IPS-NIHi7 (cell line): ENCODE data around the gene P2RY14.

Experiments used
- DNase-seq: peaks from one replicate; pipeline ENCODE4 v3.0.0; 2012; ENCODE audit warnings: mixed read lengths; ENCODE audit errors: extremely low spot score

Gene P2RY14

DNA sequence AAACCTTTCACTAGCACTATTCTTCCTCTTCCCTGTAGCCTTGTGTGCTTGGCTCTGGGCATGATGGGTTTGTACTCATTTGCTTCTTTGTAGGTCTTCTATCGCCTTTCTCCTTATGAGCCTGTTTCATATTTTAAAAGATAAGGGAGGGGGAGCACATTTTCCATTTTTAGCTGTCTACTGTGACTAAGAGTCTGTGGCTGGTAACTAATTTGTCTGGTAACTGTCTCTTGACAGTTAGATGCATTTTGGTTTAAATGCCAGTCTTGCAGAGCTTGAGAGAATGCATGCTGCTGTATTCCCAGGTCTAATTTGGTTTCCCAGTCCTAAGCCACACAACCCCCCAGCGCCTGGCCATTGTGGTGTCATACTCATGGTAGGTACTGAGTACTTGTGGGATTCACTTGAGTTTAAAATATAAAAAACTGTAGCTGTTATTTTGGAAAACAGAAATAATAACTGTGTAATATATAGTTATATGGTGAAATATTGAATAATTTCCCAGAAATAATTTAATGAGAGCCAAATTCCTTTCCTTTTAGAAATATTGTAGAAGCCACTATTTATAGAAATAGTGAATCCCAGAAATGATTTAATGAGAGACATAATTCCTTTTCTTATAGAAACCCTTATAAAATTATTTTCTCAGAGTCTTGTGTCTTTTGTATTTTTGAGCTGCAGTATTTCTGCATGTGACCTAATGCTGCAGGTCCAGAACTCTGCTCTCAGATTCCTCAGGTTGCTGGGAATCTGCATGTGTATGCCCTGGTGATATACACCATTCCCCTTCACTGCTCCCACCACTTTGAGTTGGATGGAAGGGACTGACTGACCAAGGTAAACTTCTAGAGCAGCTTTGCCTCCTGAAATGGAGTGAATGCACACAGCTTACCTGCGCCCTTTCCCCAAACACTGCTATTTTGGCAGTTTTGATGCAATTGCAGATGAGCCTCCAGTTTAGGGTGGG, 61.4 kb downstream of the P2RY14 start:
- no peak for DNase-seq

- DNase-seq, result no peak
Measured at GRCh38 chr3:151214459-151214858, 63.9 kb downstream of the P2RY14 start.

GRCh38 chr3:151213881-151214280, 64.5 kb downstream of the P2RY14 start:
- DNase-seq, result no peak

- no peak for DNase-seq
Measured at GRCh38 chr3:151213151-151213550, 65.2 kb downstream of the P2RY14 start.

DNA sequence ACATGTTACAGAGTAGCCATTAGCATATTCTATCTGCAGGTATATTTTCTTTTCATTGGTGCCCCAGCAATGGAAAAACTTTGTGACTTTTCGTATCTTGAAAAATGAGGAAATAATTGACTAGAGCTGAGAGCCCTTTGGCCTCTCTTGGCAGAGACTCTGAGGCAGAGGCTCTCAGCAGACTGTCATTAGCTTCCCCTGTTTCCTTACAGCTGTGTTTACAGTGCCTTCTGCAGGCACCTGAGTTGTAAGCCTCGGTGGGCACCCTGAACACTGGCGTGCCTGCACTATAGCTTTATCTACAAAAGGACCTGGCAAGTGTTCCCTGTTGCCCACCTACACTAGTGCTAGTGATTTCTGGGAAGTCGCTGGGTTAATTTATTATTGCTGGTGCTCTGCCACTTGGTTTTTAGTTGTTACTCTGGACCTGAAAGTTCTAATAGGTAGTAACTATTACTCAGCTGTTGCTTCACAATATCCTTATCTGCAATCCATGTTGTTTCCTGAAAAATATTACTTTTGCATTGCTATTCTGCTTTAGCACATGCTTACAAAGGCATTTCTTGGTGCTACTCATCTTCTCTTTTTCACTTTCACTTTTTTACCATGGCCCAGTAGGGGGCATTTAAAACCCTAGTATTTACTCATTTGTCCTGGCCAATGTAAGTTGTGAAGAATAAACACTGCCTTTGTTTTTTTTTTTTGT, 67.5 kb downstream of the P2RY14 start:
- DNase-seq, result no peak

DNA sequence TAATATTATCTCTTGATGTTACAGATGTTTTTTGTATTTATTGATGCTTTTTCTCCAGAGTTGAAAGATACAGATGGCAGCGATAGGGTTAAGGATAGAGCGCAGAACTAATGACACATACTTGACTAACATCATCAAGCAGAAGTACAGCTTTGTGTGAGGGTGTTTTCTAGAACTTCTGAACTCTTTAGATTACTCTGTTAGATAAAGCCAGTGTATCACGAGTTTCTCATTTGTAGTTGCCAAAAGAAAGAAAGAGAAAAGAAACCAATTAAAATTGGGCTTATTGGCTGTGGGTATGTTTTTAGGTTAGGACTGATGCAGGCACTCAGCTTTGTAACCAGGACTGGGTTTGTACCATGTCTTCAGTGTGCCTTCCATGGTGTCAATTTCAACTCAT, 68.7 kb downstream of the P2RY14 start:
- DNase-seq, result no peak

- no peak for DNase-seq
Measured at GRCh38 chr3:151206201-151206600, 72.1 kb downstream of the P2RY14 start.

DNA sequence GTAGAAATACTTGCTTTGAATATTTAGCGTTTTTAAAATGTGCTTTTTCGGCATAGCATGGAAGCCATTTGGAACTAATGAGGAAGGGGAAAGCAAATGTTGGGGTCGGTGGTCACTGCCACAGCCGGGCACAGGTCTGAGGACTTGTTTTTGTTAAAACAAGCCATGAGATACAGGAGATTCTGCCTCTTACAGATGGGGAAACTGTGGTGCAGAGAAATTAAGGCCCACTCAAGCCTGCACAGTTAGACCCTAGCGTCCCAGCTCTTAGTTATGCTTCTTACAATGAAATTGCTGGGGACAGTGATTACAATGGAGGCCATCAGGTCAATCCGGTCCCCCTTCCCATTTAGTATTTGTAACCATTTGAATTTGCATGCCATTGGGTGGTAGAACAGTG, 72.9 kb downstream of the P2RY14 start:
- no peak for DNase-seq

DNA sequence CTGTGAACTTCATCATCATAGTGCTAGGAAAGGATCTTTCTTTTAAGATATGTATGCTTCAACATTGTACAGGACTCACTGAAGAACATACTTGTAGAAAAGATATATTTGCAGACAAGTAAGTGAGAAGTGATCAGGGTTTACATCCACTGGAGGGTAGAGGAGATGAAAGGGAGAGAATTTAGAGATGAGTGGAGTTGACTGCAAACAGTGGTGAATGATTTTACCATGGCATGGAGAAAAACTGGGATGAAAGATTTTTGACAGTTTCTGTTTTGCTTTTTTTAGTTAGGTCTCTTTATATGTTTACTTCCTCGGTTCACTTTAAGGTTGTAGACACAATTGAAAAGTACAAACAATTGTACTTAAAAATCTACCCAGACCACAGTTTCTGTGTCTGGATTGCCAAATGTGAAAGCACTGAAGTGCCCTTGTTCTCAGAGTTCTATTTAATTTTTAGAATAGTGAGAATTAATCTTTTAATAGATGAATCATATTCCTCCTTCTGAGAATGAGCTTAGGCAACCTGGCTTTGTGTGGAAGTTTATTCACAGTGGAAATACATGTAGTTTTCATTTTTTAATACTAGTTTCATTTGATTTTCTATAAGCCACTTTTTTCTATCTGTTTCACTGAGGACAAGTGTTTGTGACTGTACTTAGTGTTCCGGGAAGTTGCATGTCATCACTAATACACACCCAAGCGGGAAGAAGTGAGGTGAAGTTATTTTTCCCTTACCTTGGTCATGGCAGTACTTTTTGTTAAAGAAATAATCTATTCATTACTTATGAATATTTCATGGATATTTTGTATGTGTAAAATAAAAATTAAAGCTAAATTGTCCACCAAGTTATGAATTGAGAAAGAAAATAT, 73.6 kb downstream of the P2RY14 start:
- DNase-seq, result no peak

- no peak for DNase-seq
Measured at GRCh38 chr3:151203051-151203420, 75.3 kb downstream of the P2RY14 start, which contains the start of gene GPR171. Gene GPR171, minus strand, starts transcription at chr3:151203216. Its CDS starts 3,830 bp downstream, at chr3:151199386.

GRCh38 chr3:151201051-151201730, 77.2 kb downstream of the P2RY14 start:
- DNase-seq, result no peak

DNA sequence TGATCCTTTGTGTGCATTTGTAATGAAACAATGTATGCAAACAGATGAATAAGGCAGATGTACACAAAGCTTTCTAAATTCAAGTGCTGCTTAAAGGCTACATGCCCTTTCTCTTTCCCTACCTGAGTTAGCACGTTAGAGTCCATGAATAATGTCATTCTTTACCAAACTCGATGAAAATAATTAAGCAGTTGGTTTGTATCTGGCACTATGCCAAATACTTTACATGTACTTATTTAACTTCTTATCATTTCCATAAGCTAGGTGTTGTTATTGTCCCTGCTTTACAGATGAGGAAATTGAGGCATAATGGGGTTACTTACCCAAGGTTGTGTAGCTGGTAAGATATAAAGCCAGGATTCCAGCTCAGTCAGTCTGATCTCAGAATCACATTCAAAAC, 77.8 kb downstream of the P2RY14 start:
- no peak for DNase-seq

GRCh38 chr3:151199554-151200438, 78.5 kb downstream of the P2RY14 start:
- no peak for DNase-seq

- no peak for DNase-seq
Measured at GRCh38 chr3:151198849-151199248, 79.5 kb downstream of the P2RY14 start.

GRCh38 chr3:151197981-151198767, 80.2 kb downstream of the P2RY14 start:
- DNase-seq, result no peak

DNA sequence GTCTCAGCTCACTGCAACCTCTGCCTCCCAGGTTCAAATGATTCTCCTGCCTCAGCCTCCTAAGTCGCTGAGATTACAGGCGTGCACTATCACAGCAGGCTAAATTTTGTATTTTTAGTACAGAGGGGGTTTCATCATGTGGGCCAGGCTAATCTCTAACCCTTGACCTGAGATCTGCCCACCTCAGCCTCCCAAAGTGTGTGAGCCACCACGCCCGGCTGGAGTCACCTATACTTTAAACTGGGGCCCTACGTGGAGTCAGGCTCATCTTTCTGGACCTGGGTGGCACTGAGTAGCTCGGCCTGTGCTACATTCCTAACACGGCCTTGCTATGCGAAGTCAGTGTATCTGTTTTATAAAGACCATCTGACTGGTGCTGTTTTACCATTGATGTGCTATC, 81.1 kb downstream of the P2RY14 start:
- DNase-seq, result no peak

DNA sequence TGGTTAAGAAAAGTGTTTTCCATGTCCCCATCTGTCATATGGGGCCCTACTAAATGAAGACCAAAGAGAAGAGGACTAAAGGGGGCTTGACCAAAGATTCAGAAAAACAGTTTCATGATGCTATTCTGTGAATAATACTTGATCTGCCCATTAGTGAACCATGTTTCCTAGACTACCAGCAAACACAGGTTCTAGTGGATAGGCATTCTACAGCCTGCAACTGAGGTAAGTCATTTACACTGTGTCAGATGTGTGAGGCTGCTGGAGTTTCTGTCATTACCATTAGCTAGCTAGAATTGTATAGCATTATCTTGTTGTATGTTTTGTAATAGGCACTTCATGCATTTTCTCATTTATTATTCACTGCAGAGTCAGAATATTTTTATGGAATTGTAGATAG, 81.9 kb downstream of the P2RY14 start:
- no peak for DNase-seq

DNA sequence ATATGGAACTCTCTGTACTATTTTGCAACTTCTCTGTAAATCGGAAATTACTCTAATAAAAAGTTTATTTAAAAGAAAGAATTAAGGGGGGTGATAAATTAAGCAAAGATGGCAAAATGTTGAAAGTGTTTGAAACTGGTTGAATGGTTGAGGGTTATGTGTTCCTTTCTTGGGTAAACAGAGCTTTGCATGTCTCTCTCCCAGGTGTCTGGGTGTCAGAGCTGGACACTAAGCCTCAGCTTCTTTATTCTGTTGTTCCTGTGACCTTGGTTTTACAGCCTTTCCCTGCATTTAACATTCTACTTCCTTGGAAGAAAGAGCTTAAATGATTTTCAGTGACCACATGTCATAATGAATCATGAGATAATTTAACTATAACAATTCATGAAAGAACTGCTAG, 82.5 kb downstream of the P2RY14 start:
- DNase-seq, result no peak

DNA sequence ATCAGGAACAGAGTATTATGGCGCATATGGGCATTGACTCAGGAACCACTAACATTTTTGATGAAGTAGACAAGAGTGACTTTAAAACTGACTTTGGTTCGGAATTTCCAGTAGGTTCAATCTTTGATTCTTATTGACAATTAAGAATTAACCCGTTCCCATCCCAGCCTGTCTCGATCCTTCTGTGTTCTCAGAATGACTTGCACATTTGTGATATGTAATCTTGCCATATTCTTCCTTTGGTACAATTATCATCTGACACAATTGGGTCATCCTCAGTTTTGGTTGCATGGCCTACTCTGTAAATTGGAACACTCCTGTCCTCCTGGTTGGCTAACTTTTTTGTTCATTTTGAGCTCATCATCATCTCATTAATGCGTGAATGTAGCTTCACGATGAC, 85.8 kb downstream of the P2RY14 start:
- DNase-seq, result no peak

- DNase-seq, result no peak
Measured at GRCh38 chr3:151191095-151191494, 87.2 kb downstream of the P2RY14 start.
